ENCODE measurements around the gene DDRGK1.

DDRGK1 gene

DNA sequence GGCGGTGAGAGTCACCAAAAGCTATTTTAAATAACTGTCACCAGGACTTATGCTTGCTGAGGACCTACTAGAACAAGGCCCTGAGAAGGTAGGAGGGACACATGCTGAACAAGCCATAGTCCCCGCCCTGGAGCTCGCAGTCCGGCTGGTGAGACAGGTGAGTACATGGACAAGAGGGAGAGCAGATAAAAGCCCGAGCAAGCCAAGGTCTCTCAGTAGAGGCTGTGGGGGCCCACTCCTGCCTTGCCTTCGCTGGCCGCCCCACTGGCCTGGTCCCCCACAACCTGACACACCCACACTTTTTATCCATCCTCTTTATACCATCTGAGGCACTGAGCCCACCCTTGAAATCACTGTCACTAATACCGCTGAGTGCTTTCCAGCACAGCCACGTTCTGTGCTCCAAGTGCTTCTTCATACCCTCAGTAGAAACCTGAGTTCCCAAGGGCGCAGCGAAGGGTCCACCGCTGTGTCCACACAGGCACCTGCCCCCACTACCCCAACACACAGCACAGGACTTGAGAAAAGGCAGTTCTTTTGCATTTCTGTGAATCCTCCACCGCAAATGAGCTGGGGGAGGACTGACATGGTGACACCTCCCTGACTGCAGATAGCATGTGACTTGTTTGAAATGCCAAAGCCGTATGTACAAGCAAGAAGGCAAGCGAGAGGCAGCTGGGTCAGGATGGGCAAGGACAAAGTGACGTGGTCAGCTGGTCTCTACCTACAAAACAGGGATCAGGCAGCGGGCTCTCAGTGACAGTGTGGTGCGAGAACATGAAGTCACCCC, 12.1 kb downstream of the DDRGK1 start:
- H4K20me1 ChIP-seq (ENCODE audit: insufficient read depth, low read length): no peaks in the 10 kb centered on the region
- no peaks in the 10 kb centered on the region for H3K79me2 ChIP-seq (ENCODE audit: insufficient read depth, low read length)
- no peak overlapping the region for H3K9ac ChIP-seq (ENCODE audit: low read length)
- TF ChIP-seq, protein P1, sequence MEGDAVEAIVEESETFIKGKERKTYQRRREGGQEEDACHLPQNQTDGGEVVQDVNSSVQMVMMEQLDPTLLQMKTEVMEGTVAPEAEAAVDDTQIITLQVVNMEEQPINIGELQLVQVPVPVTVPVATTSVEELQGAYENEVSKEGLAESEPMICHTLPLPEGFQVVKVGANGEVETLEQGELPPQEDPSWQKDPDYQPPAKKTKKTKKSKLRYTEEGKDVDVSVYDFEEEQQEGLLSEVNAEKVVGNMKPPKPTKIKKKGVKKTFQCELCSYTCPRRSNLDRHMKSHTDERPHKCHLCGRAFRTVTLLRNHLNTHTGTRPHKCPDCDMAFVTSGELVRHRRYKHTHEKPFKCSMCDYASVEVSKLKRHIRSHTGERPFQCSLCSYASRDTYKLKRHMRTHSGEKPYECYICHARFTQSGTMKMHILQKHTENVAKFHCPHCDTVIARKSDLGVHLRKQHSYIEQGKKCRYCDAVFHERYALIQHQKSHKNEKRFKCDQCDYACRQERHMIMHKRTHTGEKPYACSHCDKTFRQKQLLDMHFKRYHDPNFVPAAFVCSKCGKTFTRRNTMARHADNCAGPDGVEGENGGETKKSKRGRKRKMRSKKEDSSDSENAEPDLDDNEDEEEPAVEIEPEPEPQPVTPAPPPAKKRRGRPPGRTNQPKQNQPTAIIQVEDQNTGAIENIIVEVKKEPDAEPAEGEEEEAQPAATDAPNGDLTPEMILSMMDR (IDR thresholded peaks at IDR 0.05; ENCODE audit: low read length): no peak
- TF ChIP-seq EZH2 (IDR thresholded peaks at IDR 0.05; ENCODE audit: borderline replicate concordance, low read length): no peak
- no peaks in the 10 kb centered on the region for H3F3A ChIP-seq (ENCODE audit: insufficient read depth, low read length)
- H3K36me3 ChIP-seq (ENCODE audit: insufficient read depth, low read length): peaks cover 64% of the 10 kb centered on the region
- H3K27me3 ChIP-seq (ENCODE audit: insufficient read depth, low read length): no peaks in the 10 kb centered on the region
- no peak overlapping the region for H3K27ac ChIP-seq (ENCODE audit: low read depth, low read length, poor library complexity, severe bottlenecking)
- H3K4me1 ChIP-seq (ENCODE audit: insufficient read depth, low read length, severe bottlenecking): no peaks in the 10 kb centered on the region
- H2AFZ ChIP-seq (ENCODE audit: low read length): no peak overlapping the region
- H3K4me2 ChIP-seq (ENCODE audit: low read length): no peak overlapping the region
- no peak overlapping the region for H3K4me3 ChIP-seq (ENCODE audit: low read depth, low read length, poor library complexity, severe bottlenecking)
- H3K9me3 ChIP-seq (ENCODE audit: low read length): no peaks in the 10 kb centered on the region
- no peaks in the 10 kb centered on the region for H3K9me2 ChIP-seq (ENCODE audit: low read depth, low read length)

DNA sequence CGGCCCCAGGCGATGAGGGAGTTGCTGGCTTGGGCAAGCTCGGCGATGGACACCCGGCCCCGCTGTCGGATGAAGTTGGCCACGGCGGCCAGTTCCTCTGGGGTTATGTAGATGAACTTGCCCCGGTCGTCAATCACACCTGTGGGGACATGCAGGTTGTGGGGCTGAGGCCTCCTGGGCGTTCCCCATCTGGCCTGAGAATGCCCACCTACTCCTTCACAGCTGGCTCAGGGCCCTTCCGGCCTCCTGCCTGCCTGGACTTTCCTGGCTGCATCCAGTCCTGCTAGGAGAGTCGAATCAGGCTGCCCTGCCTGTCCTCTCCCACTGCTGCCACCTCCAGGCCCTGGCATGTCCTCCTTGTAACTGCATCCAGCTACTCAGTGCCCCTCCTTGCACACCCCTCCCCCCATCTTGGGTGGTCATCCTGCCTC, 13.8 kb downstream of the DDRGK1 start:
- H3K9ac ChIP-seq (ENCODE audit: low read length): no peak overlapping the region
- no peaks in the 10 kb centered on the region for H3K27me3 ChIP-seq (ENCODE audit: insufficient read depth, low read length)
- no peaks in the 10 kb centered on the region for H3K4me1 ChIP-seq (ENCODE audit: insufficient read depth, low read length, severe bottlenecking)
- no peaks in the 10 kb centered on the region for H3F3A ChIP-seq (ENCODE audit: insufficient read depth, low read length)
- no peak overlapping the region for H3K27ac ChIP-seq (ENCODE audit: low read depth, low read length, poor library complexity, severe bottlenecking)
- no peak overlapping the region for H3K4me3 ChIP-seq (ENCODE audit: low read depth, low read length, poor library complexity, severe bottlenecking)
- no peaks in the 10 kb centered on the region for H4K20me1 ChIP-seq (ENCODE audit: insufficient read depth, low read length)
- H3K36me3 ChIP-seq (ENCODE audit: insufficient read depth, low read length): peaks cover 56% of the 10 kb centered on the region
- H3K9me3 ChIP-seq (ENCODE audit: low read length): no peaks in the 10 kb centered on the region
- no peak for TF ChIP-seq EZH2 (IDR thresholded peaks at IDR 0.05; ENCODE audit: borderline replicate concordance, low read length)
- TF ChIP-seq, protein P1 (IDR thresholded peaks at IDR 0.05; ENCODE audit: low read length): no peak
- H3K9me2 ChIP-seq (ENCODE audit: low read depth, low read length): no peaks in the 10 kb centered on the region
- H3K79me2 ChIP-seq (ENCODE audit: insufficient read depth, low read length): no peaks in the 10 kb centered on the region
- H2AFZ ChIP-seq (ENCODE audit: low read length): no peak overlapping the region
- H3K4me2 ChIP-seq (ENCODE audit: low read length): no peak overlapping the region

DNA sequence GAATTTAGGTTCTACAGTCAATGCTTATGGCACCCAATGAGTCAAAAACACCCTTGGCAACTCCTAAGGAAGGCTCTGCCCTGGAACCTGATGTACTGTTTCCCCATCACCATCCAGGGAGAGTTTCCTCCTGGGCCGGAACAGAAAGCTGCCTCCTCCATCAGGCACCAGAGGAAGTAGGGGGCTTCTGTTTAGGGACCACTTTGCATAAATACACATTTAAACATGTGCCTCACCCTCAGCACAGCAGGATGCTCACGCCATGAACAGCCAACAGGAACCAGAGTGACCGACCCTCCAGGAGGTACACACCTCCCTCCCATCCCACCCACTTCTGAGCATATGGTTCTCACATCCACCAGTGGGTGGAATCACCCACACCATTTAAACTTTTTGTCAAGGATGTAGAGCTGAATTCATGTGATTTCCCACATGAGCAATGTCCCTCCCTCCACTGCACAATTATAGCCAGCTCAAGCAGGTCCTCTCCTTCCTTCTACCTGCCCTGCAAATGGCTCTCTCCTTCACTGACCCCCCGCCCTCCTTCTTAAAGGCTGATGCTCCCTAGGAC, 14.8 kb downstream of the DDRGK1 start:
- H3K27me3 ChIP-seq (ENCODE audit: insufficient read depth, low read length): no peaks in the 10 kb centered on the region
- H2AFZ ChIP-seq (ENCODE audit: low read length): no peak overlapping the region
- H3K4me1 ChIP-seq (ENCODE audit: insufficient read depth, low read length, severe bottlenecking): no peaks in the 10 kb centered on the region
- TF ChIP-seq, protein P1 (IDR thresholded peaks at IDR 0.05; ENCODE audit: low read length): no peak
- no peak for TF ChIP-seq EZH2 (IDR thresholded peaks at IDR 0.05; ENCODE audit: borderline replicate concordance, low read length)
- no peaks in the 10 kb centered on the region for H3K79me2 ChIP-seq (ENCODE audit: insufficient read depth, low read length)
- no peak overlapping the region for H3K27ac ChIP-seq (ENCODE audit: low read depth, low read length, poor library complexity, severe bottlenecking)
- no peak overlapping the region for H3K4me3 ChIP-seq (ENCODE audit: low read depth, low read length, poor library complexity, severe bottlenecking)
- H3K9me3 ChIP-seq (ENCODE audit: low read length): no peaks in the 10 kb centered on the region
- no peaks in the 10 kb centered on the region for H3K9me2 ChIP-seq (ENCODE audit: low read depth, low read length)
- H4K20me1 ChIP-seq (ENCODE audit: insufficient read depth, low read length): no peaks in the 10 kb centered on the region
- no peaks in the 10 kb centered on the region for H3F3A ChIP-seq (ENCODE audit: insufficient read depth, low read length)
- H3K4me2 ChIP-seq (ENCODE audit: low read length): no peak overlapping the region
- no peak overlapping the region for H3K9ac ChIP-seq (ENCODE audit: low read length)
- H3K36me3 ChIP-seq (ENCODE audit: insufficient read depth, low read length): peaks cover 46% of the 10 kb centered on the region

Measured in OCI-LY1 (cell line).